Activated gamma-delta T cell treated with anti-CD3 and anti-CD28 coated beads, Interleukin-2, amount 50 U/mL, for 16 hours (primary cell): ENCODE data around the gene BCOR.

ENCODE experiments used
- DNase-seq: peaks from one replicate; pipeline ENCODE4 v3.0.0-alpha.2; 2020; ENCODE audit warnings: low read depth

BCOR gene

GRCh38 chrX:40112996-40113395, 15.2 kb upstream of the BCOR start:
- DNase-seq: no peak

- DNase-seq: no peak
These were observed 14.1 kb upstream of the BCOR start for GRCh38 chrX:40111868-40112267.

- no peak for DNase-seq
These were observed 11.7 kb upstream of the BCOR start for GRCh38 chrX:40109288-40110008.

- DNase-seq: no peak
These were observed 11.2 kb upstream of the BCOR start for GRCh38 chrX:40108959-40109287.

GRCh38 chrX:40108162-40108958, 10.6 kb upstream of the BCOR start:
- DNase-seq: no peak

- no peak for DNase-seq
These were observed 9.8 kb upstream of the BCOR start for GRCh38 chrX:40107291-40108161.

GRCh38 chrX:40106676-40107290, 9.0 kb upstream of the BCOR start:
- no peak for DNase-seq

- peak; percentile 58 for DNase-seq
These were observed 8.3 kb upstream of the BCOR start for GRCh38 chrX:40105835-40106675.

GRCh38 chrX:40104985-40105834, 7.5 kb upstream of the BCOR start:
- no peak for DNase-seq

GRCh38 chrX:40104630-40104984, 6.8 kb upstream of the BCOR start:
- no peak for DNase-seq

GRCh38 chrX:40103565-40104323, 6.0 kb upstream of the BCOR start:
- DNase-seq: no peak

- no peak for DNase-seq
These were observed 4.9 kb upstream of the BCOR start for GRCh38 chrX:40102393-40103381.

- no peak for DNase-seq
These were observed 3.7 kb upstream of the BCOR start for GRCh38 chrX:40101430-40101802.

- DNase-seq: no peak
These were observed 3.0 kb upstream of the BCOR start for GRCh38 chrX:40100537-40101429.

GRCh38 chrX:40100141-40100536, 2.4 kb upstream of the BCOR start:
- DNase-seq: no peak

GRCh38 chrX:40099055-40099958, 1.5 kb upstream of the BCOR start:
- no peak for DNase-seq
